ENCODE data around the gene PSAP.

The PSAP gene

DNA sequence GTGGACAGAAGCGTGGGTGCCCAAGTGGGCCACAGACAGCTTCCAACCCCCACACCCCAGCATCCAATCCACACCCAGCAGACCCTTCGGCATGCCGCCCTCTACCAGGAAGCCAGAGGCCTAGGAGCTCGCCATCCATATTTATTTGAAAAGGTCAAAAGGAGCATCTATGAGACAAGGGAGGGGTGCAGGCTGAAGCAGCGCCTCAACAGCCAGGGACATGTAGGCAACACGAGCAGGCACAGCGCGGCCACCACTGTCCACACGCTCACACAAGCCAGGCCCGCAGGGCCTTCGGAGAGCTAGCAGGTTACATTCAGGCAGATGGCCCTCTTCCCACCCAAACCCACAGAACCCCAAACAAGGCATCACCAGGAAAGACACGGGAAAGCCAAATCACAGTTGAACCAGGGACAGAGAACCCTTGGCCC lies 34.6 kb downstream of the PSAP start:
- no peak for DNase-seq
- H3K27ac ChIP-seq (ENCODE audit: insufficient read depth in 1 of 2, low read depth in 1 of 2, low read length in 2 of 2, poor library complexity in 1 of 2, severe bottlenecking in 2 of 2): no peak overlapping the region
- H3K9me3 ChIP-seq (ENCODE audit: control extremely low read depth in 1 of 5, control insufficient read depth in 4 of 5, insufficient read depth in 2 of 5, low read depth in 1 of 5, low read length in 4 of 5): no peaks in the 10 kb centered on the region
- H3K4me1 ChIP-seq (ENCODE audit: control extremely low read depth in 1 of 4, control insufficient read depth in 4 of 4, insufficient read depth in 4 of 4, low read length in 3 of 4): peaks cover 0 to 10% (median 8%) of the 10 kb centered on the region in 4 experiments
- WGBS (ENCODE audit: insufficient coverage): 99% methylated on average over 8 of the region's 12 CpGs
- no peak overlapping the region for H3K4me3 ChIP-seq (ENCODE audit: control insufficient read depth in 1 of 7, extremely low read depth in 1 of 7, insufficient read depth in 4 of 7, low read depth in 2 of 7, low read length in 6 of 7)
- ChIA-PET CTCF (interaction anchor here (1.0 to 1.9 kb wide), 7 partner anchors 9 to 108 kb away, joined by 3 to 8 read pairs (median 4); no protein-coding TSS in a partner anchor), POLR2A (interaction anchor here (1.2 kb wide), 1 partner anchor 21 kb away, joined by 3 read pairs; no protein-coding TSS in a partner anchor)
- peaks cover 14 to 61% (median 48%) of the 10 kb centered on the region in 4 experiments for H3K36me3 ChIP-seq (ENCODE audit: control insufficient read depth in 4 of 4, insufficient read depth in 4 of 4, low read length in 3 of 4)
- no peaks in the 10 kb centered on the region for H3K27me3 ChIP-seq (replicated peaks in 2 of 5; ENCODE audit: control insufficient read depth in 4 of 5, insufficient read depth in 5 of 5, low read length in 4 of 5)

DNA sequence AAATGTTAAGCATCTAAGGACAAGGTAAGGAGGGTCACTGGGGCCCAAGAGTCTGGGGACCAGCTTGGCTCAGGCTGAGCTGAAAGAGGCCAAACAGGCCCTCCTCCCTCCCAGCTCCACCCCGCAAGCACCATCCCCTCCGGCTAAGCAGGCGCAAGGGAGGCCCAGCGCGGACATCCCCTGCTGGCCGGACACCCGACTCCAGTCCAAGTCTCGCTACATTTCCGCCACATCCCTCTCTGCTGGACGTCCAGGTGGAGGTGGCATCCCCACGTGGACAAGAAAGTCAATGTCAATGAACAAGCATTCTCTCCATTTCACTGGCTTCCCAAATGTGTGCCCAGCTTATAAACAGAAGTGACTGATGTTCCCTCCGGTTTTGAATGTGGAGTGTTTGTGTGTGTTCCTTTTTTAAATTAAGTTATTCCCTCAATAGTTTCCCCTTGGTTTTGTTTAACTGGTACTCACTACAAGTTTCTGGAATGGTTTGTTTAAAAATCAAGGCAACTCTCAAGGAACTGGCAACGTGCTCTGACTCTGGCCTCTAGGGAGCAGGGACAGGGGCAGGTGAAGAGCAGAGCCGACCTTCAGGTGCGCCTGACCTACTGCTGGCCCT lies 35.4 kb downstream of the PSAP start:
- POLR2A ChIA-PET: no interaction called here

DNA sequence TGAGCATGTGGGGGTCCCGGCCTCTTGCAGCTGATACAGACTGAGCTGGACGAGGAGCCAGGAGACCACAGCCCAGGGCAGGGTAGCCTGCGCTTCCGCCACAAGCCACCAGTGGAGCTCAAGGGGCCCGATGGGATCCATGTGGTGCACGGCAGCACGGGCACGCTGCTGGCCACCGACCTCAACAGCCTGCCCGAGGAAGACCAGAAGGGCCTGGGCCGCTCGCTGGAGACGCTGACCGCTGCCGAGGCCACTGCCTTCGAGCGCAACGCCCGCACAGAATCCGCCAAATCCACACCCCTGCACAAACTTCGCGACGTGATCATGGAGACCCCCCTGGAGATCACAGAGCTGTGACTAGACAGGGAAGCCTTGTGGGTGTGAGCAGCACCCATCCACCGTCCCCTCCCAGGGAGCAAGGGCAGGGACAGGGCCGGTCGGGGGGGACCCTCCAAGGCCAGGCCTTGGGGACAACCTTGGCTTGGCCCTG lies 36.1 kb downstream of the PSAP start:
- no peaks in the 10 kb centered on the region for H3K9me3 ChIP-seq (ENCODE audit: control extremely low read depth in 1 of 5, control insufficient read depth in 4 of 5, insufficient read depth in 2 of 5, low read depth in 1 of 5, low read length in 4 of 5)
- CTCF ChIA-PET: interaction anchor here (0.5 to 11.5 kb wide), 7 partner anchors 11 to 437 kb away, joined by 3 to 133 read pairs (median 3); partner anchors contain the start of gene VSIR
- WGBS (ENCODE audit: insufficient coverage): 95% methylated on average over 20 of the region's 26 CpGs
- no peak overlapping the region for H3K4me3 ChIP-seq (ENCODE audit: control insufficient read depth in 1 of 7, extremely low read depth in 1 of 7, insufficient read depth in 4 of 7, low read depth in 2 of 7, low read length in 6 of 7)
- peaks cover 6 to 47% (median 34%) of the 10 kb centered on the region in 4 experiments for H3K36me3 ChIP-seq (ENCODE audit: control insufficient read depth in 4 of 4, insufficient read depth in 4 of 4, low read length in 3 of 4)
- no peaks in the 10 kb centered on the region for H3K27me3 ChIP-seq (replicated peaks in 2 of 5; ENCODE audit: control insufficient read depth in 4 of 5, insufficient read depth in 5 of 5, low read length in 4 of 5)
- POLR2A ChIA-PET: no interaction called here
- no peak for DNase-seq
- peaks cover 0 to 18% (median 10%) of the 10 kb centered on the region in 4 experiments for H3K4me1 ChIP-seq (ENCODE audit: control extremely low read depth in 1 of 4, control insufficient read depth in 4 of 4, insufficient read depth in 4 of 4, low read length in 3 of 4)
- H3K27ac ChIP-seq (ENCODE audit: insufficient read depth in 1 of 2, low read depth in 1 of 2, low read length in 2 of 2, poor library complexity in 1 of 2, severe bottlenecking in 2 of 2): no peak overlapping the region

More for the DNA sequence above, 35.4 kb downstream of the PSAP start:
- Histone ChIP-seq H3K36me3 (ENCODE audit: control insufficient read depth in 4 of 4, insufficient read depth in 4 of 4, low read length in 3 of 4) (peaks cover 8 to 53% (median 40%) of the 10 kb centered on the region in 4 experiments), H3K27me3 (replicated peaks in 2 of 5; ENCODE audit: control insufficient read depth in 4 of 5, insufficient read depth in 5 of 5, low read length in 4 of 5) (no peaks in the 10 kb centered on the region), H3K4me3 (ENCODE audit: control insufficient read depth in 1 of 7, extremely low read depth in 1 of 7, insufficient read depth in 4 of 7, low read depth in 2 of 7, low read length in 6 of 7) (no peak overlapping the region), H3K9me3 (ENCODE audit: control extremely low read depth in 1 of 5, control insufficient read depth in 4 of 5, insufficient read depth in 2 of 5, low read depth in 1 of 5, low read length in 4 of 5) (no peaks in the 10 kb centered on the region), H3K27ac (ENCODE audit: insufficient read depth in 1 of 2, low read depth in 1 of 2, low read length in 2 of 2, poor library complexity in 1 of 2, severe bottlenecking in 2 of 2) (no peak overlapping the region), H3K4me1 (ENCODE audit: control extremely low read depth in 1 of 4, control insufficient read depth in 4 of 4, insufficient read depth in 4 of 4, low read length in 3 of 4) (peaks cover 0 to 13% (median 10%) of the 10 kb centered on the region in 4 experiments)
- 90% methylated on average over 6 of the region's 15 CpGs for WGBS (ENCODE audit: insufficient coverage)
- CTCF ChIA-PET: interaction anchor here (0.5 to 11.5 kb wide), 8 partner anchors 9 to 438 kb away, joined by 3 to 133 read pairs (median 4); partner anchors contain the start of gene VSIR
- no peak for DNase-seq

DNA sequence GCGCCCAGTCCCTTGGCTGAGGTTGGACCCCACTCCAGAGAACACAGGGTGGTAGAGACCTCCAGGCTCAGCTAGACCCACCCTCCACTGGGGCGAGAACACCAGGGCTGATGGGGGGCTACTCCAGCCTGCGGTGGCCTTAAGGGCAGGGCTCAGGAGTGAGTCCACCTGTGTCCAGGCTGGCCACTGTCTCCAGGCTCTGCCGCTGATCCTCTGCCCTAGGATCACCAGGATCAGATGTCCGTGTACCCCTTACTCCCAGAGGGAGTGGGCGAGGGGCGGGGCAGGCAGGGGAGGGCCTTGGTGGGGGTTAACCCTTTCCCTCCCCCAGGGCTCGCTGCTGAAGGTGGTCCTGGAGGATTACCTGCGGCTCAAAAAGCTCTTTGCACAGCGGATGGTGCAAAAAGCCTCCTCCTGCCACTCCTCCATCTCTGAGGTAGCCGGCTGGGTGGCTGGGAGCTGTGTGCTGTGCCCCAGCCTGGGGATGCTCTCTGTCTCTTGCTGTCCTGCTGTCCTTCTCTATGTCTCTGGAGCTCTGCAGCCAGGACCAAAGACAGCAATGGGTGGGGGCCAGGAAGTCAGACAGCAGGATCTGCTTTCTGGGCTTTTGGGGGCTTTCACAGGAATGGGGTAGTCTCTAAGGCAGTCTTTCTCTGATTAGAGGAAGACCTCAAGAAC lies 38.0 kb downstream of the PSAP start:
- Histone ChIP-seq H3K27ac (ENCODE audit: insufficient read depth in 1 of 2, low read depth in 1 of 2, low read length in 2 of 2, poor library complexity in 1 of 2, severe bottlenecking in 2 of 2) (no peak overlapping the region), H3K27me3 (replicated peaks in 2 of 5; ENCODE audit: control insufficient read depth in 4 of 5, insufficient read depth in 5 of 5, low read length in 4 of 5) (no peaks in the 10 kb centered on the region), H3K4me1 (ENCODE audit: control extremely low read depth in 1 of 4, control insufficient read depth in 4 of 4, insufficient read depth in 4 of 4, low read length in 3 of 4) (peaks cover 0 to 18% (median 10%) of the 10 kb centered on the region in 4 experiments), H3K9me3 (ENCODE audit: control extremely low read depth in 1 of 5, control insufficient read depth in 4 of 5, insufficient read depth in 2 of 5, low read depth in 1 of 5, low read length in 4 of 5) (no peaks in the 10 kb centered on the region), H3K4me3 (ENCODE audit: control insufficient read depth in 1 of 7, extremely low read depth in 1 of 7, insufficient read depth in 4 of 7, low read depth in 2 of 7, low read length in 6 of 7) (no peak overlapping the region), H3K36me3 (ENCODE audit: control insufficient read depth in 4 of 4, insufficient read depth in 4 of 4, low read length in 3 of 4) (peaks cover 4 to 28% (median 19%) of the 10 kb centered on the region in 4 experiments)
- POLR2A ChIA-PET: no interaction called here
- CTCF ChIA-PET: interaction anchor here (0.6 to 11.5 kb wide), 21 partner anchors 9 to 248 kb away, joined by 3 to 133 read pairs (median 4); partner anchors contain the start of gene VSIR
- no peak for DNase-seq
- WGBS (ENCODE audit: insufficient coverage): 99% methylated on average over 8 of the region's 11 CpGs

DNA sequence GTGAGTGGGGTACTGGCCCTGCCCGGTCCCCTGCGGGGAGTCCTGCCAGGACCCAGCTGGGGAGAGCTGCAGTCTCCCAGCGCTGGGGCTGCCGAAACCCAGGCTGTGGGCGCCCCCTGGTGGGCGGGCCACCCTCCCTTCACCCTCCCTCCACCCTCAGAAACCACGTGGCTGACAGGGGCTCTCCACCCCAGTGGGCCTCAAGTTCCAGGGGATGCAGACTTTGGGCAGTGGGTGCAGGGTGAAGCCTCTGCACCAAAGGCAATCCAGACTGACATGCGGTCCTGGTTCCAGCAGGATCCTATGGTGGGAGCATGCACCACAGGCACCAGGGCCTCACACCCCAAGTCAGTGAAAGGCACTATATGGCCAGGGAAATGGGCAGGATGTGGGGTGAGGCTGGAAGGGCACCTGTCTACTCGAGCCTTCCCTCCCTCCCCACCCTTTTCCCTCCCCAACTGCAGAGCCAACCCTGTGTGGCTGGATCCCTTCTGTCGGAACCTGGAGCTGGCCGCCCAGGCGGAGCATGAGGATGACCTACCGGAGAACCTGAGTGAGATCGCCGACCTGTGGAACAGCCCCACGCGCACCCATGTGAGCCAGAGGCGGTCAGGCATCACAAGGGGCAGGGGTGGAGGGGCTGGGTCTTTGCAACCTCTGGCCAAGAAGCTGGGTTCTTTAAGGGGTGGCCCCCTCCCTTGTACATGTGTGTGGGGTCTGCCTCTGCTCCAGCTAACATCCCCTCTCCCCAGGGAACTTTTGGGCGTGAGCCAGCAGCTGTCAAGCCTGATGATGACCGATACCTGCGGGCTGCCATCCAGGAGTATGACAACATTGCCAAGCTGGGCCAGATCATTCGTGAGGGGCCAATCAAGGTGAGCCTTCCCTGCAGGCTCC lies 38.8 kb downstream of the PSAP start:
- POLR2A ChIA-PET: interaction anchor here (1.0 kb wide), 1 partner anchor 29 kb away, joined by 3 read pairs; no protein-coding TSS in a partner anchor
- Histone ChIP-seq H3K27ac (ENCODE audit: insufficient read depth in 1 of 2, low read depth in 1 of 2, low read length in 2 of 2, poor library complexity in 1 of 2, severe bottlenecking in 2 of 2) (no peak overlapping the region), H3K4me3 (ENCODE audit: control insufficient read depth in 1 of 7, extremely low read depth in 1 of 7, insufficient read depth in 4 of 7, low read depth in 2 of 7, low read length in 6 of 7) (peak overlapping the region in 1 of 7 experiments; percentile 10), H3K27me3 (replicated peaks in 2 of 5; ENCODE audit: control insufficient read depth in 4 of 5, insufficient read depth in 5 of 5, low read length in 4 of 5) (no peaks in the 10 kb centered on the region), H3K4me1 (ENCODE audit: control extremely low read depth in 1 of 4, control insufficient read depth in 4 of 4, insufficient read depth in 4 of 4, low read length in 3 of 4) (peaks cover 0 to 18% (median 10%) of the 10 kb centered on the region in 4 experiments), H3K9me3 (ENCODE audit: control extremely low read depth in 1 of 5, control insufficient read depth in 4 of 5, insufficient read depth in 2 of 5, low read depth in 1 of 5, low read length in 4 of 5) (no peaks in the 10 kb centered on the region), H3K36me3 (ENCODE audit: control insufficient read depth in 4 of 4, insufficient read depth in 4 of 4, low read length in 3 of 4) (peaks cover 4 to 20% (median 12%) of the 10 kb centered on the region in 4 experiments)
- peak; percentile 62 to 82 (median 78) for DNase-seq
- CTCF ChIA-PET: interaction anchor here (0.8 to 11.5 kb wide), 34 partner anchors 10 to 497 kb away, joined by 3 to 133 read pairs (median 4); partner anchors contain the start of genes SLC29A3 and VSIR
- WGBS (ENCODE audit: insufficient coverage): 86% methylated on average over 14 of the region's 22 CpGs

DNA sequence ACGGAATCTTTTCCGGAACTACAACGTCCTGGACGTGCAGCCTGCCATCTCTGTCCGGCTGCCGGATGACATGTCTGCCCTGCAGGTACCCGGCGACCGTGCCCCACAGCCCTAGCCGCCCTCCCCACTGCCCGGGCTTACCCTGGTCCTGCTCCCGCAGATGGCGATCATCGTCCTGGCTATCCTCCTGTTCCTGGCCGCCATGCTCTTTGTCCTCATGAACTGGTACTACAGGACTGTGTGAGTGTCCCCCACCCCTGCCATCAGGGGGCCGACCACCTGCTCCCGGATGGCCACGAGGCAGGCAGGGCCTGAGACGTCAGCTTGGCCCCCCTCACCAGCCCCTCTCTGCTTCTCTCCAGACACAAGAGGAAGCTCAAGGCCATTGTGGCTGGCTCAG lies 39.7 kb downstream of the PSAP start:
- no peak overlapping the region for H3K27ac ChIP-seq (ENCODE audit: insufficient read depth in 1 of 2, low read depth in 1 of 2, low read length in 2 of 2, poor library complexity in 1 of 2, severe bottlenecking in 2 of 2)
- H3K27me3 ChIP-seq (replicated peaks in 2 of 5; ENCODE audit: control insufficient read depth in 4 of 5, insufficient read depth in 5 of 5, low read length in 4 of 5): no peaks in the 10 kb centered on the region
- ChIA-PET CTCF (interaction anchor here (0.5 to 11.5 kb wide), 27 partner anchors 10 to 496 kb away, joined by 3 to 133 read pairs (median 5); partner anchors contain the start of genes SLC29A3 and VSIR), POLR2A (interaction anchor here (1.0 kb wide), 1 partner anchor 28 kb away, joined by 3 read pairs; no protein-coding TSS in a partner anchor)
- peaks cover 0 to 23% (median 11%) of the 10 kb centered on the region in 4 experiments for H3K4me1 ChIP-seq (ENCODE audit: control extremely low read depth in 1 of 4, control insufficient read depth in 4 of 4, insufficient read depth in 4 of 4, low read length in 3 of 4)
- no peak overlapping the region for H3K4me3 ChIP-seq (ENCODE audit: control insufficient read depth in 1 of 7, extremely low read depth in 1 of 7, insufficient read depth in 4 of 7, low read depth in 2 of 7, low read length in 6 of 7)
- WGBS (ENCODE audit: insufficient coverage): 78% methylated on average over 19 of the region's 19 CpGs
- peaks cover under 1 to 11% (median 7%) of the 10 kb centered on the region in 4 experiments for H3K36me3 ChIP-seq (ENCODE audit: control insufficient read depth in 4 of 4, insufficient read depth in 4 of 4, low read length in 3 of 4)
- no peaks in the 10 kb centered on the region for H3K9me3 ChIP-seq (ENCODE audit: control extremely low read depth in 1 of 5, control insufficient read depth in 4 of 5, insufficient read depth in 2 of 5, low read depth in 1 of 5, low read length in 4 of 5)
- DNase-seq: peak in 2 of 3 donors; percentile 31 to 36

All from common myeloid progenitor, CD34-positive (primary cell).